Measurements from ENCODE around the gene RCCD1. TPM values are rescaled to one million over a fixed set of nuclear protein-coding genes. Genes with fewer than 3 reads are reported as not detected.

RCCD1 gene
- total RNA-seq, 5 donors from 2014 or later (not counting 1 experiment from before 2014, with no cell fraction given) = 5.7 to 21.2 (median 15.8) TPM

DNA sequence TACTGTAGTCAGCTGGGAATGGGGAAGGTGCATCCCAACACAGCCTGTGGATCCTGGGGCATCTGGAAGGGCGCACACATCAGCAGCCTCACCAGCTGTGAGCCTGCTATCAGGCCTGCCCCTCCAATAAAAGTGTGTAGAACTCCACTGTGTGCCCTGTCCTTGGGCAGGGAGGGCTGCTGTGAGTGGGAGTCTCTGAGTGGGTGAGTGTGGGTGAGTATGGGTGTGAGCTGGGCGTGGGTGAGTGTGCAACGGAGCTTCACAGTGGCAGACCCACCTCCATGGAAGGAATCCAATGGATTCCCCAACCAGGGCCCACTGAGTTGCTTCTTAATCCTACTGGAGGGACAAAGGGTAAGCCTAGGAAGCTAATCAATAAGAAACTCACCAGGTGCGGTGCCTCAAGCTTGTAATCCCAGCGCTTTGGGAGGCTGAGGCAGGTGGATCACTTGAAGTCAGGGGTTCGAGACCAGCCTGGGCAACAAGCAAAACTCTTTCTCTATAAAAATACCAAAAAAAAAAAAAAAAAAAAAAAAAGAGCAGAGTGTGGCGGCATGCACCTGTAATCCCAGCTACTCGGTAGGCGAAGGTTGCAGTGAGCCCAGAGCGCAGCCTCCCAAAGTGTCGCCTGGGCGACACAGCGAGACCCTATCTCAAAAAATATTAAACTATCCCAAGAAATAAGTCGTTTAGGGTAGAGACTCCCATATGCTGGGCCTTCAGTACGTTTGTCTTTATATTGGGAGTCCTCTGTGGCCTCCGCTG is 555 bp upstream of the RCCD1 start:
- H3K27me3 ChIP-seq (replicated peaks in 1 of 2; ENCODE audit: control insufficient read depth in 2 of 2, extremely low read depth in 1 of 2, insufficient read depth in 2 of 2, low read length in 1 of 2) = no peaks in the 10 kb centered on the region
- Mint-ChIP-seq H3K36me3 (peaks cover 18% of the 10 kb centered on the region), H3K4me3 (peak overlapping the region; percentile 77 to 86 (median 85)), H3K27me3 (no peaks in the 10 kb centered on the region), H3K4me1 (peaks cover 0 to 20% (median 16%) of the 10 kb centered on the region in 3 donors), H3K9me3 (no peaks in the 10 kb centered on the region), H3K27ac (peak overlapping the region; percentile 81 to 93)
- peaks cover 19 to 33% of the 10 kb centered on the region in 2 donors for H3K36me3 ChIP-seq (ENCODE audit: control insufficient read depth in 2 of 2, extremely low read depth in 1 of 2, insufficient read depth in 1 of 2, low read length in 1 of 2)
- no peaks in the 10 kb centered on the region for H3K9me3 ChIP-seq
- peak overlapping the region; percentile 93 for H3K27ac ChIP-seq (ENCODE audit: low read length)
- ChIA-PET POLR2A (interaction anchor here (0.7 to 1.5 kb wide), 4 partner anchors 19 to 855 kb away, joined by 3 to 9 read pairs (median 6); partner anchors contain the start of genes MAN2A2 (in 1 of the 2) and UNC45A (in 1 of the 2)), CTCF (interaction anchor here (0.6 to 3.9 kb wide), 11 partner anchors 11 to 689 kb away, joined by 3 to 27 read pairs (median 7); partner anchors contain the start of genes HDDC3 (in 2 of the 2), UNC45A (in 2 of the 2) and NGRN (in 1 of the 2))
- H3K4me3 ChIP-seq (ENCODE audit: control insufficient read depth in 1 of 2, extremely low read depth in 1 of 2, low read length in 1 of 2) = peak overlapping the region; percentile 86 to 90
- WGBS (ENCODE audit: insufficient coverage) = 90% methylated on average over 2 of the region's 16 CpGs
- no peak for DNase-seq
- H3K4me1 ChIP-seq (ENCODE audit: control insufficient read depth in 1 of 2, extremely low read depth in 1 of 2, insufficient read depth in 2 of 2, low read length in 2 of 2) = peaks cover 11 to 27% of the 10 kb centered on the region in 2 experiments
- ATAC-seq (replicated peaks in 1 of 4) = no peak

DNA sequence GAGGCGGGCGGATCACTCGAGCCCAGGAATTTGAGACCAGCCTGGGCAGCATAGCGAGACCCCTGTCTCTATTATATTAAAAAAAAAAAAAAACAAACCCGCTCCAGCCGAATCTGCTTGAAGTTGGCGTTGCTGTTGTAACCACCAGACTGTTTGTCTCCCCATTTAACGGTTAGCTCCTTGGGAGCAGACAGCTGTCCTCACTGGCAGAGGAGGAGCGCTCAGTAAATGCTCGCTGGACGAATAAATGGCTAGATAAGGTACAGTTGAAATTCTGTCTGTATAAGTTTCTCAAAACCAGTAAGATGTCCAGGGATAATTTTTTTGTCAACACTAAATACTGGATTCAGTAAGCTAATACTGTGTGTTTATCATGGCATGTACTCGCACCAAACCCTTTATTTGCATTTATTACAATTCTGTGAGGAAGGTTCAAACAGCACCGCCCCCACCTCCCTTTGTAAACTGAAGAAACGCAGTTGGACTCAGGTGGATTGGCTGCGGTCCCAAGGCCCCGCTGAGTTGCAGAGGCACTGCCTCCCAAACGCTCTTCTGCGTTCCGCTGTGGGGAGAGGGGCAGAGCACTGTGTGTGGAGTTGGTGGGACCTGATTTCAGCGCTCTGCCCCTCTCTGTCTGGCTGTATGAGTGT is 1.1 kb downstream of the RCCD1 start:
- Mint-ChIP-seq H3K27ac (peak overlapping the region in 1 of 2 donors; percentile 22), H3K4me1 (peaks cover 0 to 20% (median 16%) of the 10 kb centered on the region in 3 donors), H3K36me3 (peaks cover 20% of the 10 kb centered on the region), H3K9me3 (no peaks in the 10 kb centered on the region), H3K4me3 (peak overlapping the region; percentile 77 to 86 (median 85)), H3K27me3 (no peaks in the 10 kb centered on the region)
- Histone ChIP-seq H3K4me3 (ENCODE audit: control insufficient read depth in 1 of 2, extremely low read depth in 1 of 2, low read length in 1 of 2) (peak overlapping the region; percentile 86 to 90), H3K9me3 (no peaks in the 10 kb centered on the region), H3K4me1 (ENCODE audit: control insufficient read depth in 1 of 2, extremely low read depth in 1 of 2, insufficient read depth in 2 of 2, low read length in 2 of 2) (peaks cover 11 to 27% of the 10 kb centered on the region in 2 experiments), H3K27ac (ENCODE audit: low read length) (no peak overlapping the region), H3K36me3 (ENCODE audit: control insufficient read depth in 2 of 2, extremely low read depth in 1 of 2, insufficient read depth in 1 of 2, low read length in 1 of 2) (peaks cover 10 to 30% of the 10 kb centered on the region in 2 donors), H3K27me3 (replicated peaks in 1 of 2; ENCODE audit: control insufficient read depth in 2 of 2, extremely low read depth in 1 of 2, insufficient read depth in 2 of 2, low read length in 1 of 2) (no peaks in the 10 kb centered on the region)
- 65% methylated on average over 10 of the region's 20 CpGs for WGBS (ENCODE audit: insufficient coverage)
- DNase-seq (no peak), ATAC-seq (replicated peaks in 1 of 4) (no peak)
- ChIA-PET POLR2A (interaction anchor here in 1 of 2 donors (1.2 kb wide), 1 partner anchor 53 kb away, joined by 4 read pairs; the partner anchor contains the start of gene MAN2A2), CTCF (interaction anchor here (0.6 to 3.9 kb wide), 16 partner anchors 10 to 1521 kb away, joined by 3 to 27 read pairs (median 6); partner anchors contain the start of genes HDDC3 (in 2 of the 2) and UNC45A (in 1 of the 2))

DNA sequence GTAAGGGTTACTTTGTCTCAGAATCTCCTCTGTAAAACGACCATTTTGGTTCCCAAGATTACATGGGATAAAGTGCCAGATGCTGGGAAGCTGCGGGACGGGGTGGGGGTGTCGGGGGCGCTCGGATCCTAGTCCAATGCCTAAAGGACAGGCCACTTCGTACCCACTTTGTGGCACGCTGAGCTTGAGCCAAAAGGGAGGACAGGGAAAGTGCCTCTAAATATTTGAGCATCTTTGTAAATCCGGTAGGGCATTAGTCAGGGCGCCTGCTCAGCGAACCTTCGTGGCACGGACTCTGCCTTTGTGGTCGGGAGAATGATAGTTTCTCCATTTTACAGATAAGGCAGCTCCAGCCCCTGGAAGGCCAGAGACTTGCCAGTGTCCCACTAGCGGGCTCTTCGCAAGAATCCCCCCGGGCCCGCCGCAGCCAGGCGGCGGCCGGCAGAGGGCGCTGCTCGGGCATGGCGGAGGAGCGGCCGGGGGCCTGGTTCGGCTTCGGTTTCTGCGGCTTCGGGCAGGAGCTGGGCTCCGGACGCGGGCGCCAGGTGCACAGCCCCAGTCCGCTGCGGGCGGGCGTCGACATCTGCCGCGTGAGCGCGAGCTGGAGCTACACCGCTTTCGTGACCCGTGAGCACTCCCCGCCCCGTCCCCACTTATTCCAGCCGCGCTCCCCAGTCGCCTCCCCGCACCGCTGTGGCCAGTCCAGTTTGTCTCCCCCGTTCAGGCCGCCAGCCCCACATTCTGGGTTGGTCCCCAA is 1.8 kb downstream of the RCCD1 start:
- Mint-ChIP-seq H3K36me3 (peaks cover 25% of the 10 kb centered on the region), H3K4me3 (peak overlapping the region; percentile 77 to 86 (median 85)), H3K4me1 (peaks cover 0 to 20% (median 16%) of the 10 kb centered on the region in 3 donors), H3K9me3 (no peaks in the 10 kb centered on the region), H3K27me3 (no peaks in the 10 kb centered on the region), H3K27ac (no peak overlapping the region)
- 32% methylated on average over 53 of the region's 56 CpGs for WGBS (ENCODE audit: insufficient coverage)
- ATAC-seq (replicated peaks in 1 of 4) (no peak), DNase-seq (peak in 31 of 35 experiments; percentile 24 to 74 (median 47))
- peak overlapping the region in 1 of 2 donors; percentile 12 for H3K4me3 ChIP-seq (ENCODE audit: control insufficient read depth in 1 of 2, extremely low read depth in 1 of 2, low read length in 1 of 2)
- H3K4me1 ChIP-seq (ENCODE audit: control insufficient read depth in 1 of 2, extremely low read depth in 1 of 2, insufficient read depth in 2 of 2, low read length in 2 of 2) = peaks cover 11 to 27% of the 10 kb centered on the region in 2 experiments
- no peaks in the 10 kb centered on the region for H3K27me3 ChIP-seq (replicated peaks in 1 of 2; ENCODE audit: control insufficient read depth in 2 of 2, extremely low read depth in 1 of 2, insufficient read depth in 2 of 2, low read length in 1 of 2)
- no peaks in the 10 kb centered on the region for H3K9me3 ChIP-seq
- H3K36me3 ChIP-seq (ENCODE audit: control insufficient read depth in 2 of 2, extremely low read depth in 1 of 2, insufficient read depth in 1 of 2, low read length in 1 of 2) = peaks cover 8 to 33% of the 10 kb centered on the region in 2 donors
- no peak overlapping the region for H3K27ac ChIP-seq (ENCODE audit: low read length)
- ChIA-PET POLR2A (interaction anchor here (0.6 to 0.9 kb wide), 3 partner anchors 21 to 270 kb away, joined by 3 read pairs; partner anchors contain the start of gene UNC45A (in 1 of the 2)), CTCF (interaction anchor here (0.6 to 3.9 kb wide), 24 partner anchors 7 to 1124 kb away, joined by 3 to 27 read pairs (median 5); partner anchors contain the start of genes HDDC3 (in 2 of the 2) and UNC45A (in 1 of the 2))

DNA sequence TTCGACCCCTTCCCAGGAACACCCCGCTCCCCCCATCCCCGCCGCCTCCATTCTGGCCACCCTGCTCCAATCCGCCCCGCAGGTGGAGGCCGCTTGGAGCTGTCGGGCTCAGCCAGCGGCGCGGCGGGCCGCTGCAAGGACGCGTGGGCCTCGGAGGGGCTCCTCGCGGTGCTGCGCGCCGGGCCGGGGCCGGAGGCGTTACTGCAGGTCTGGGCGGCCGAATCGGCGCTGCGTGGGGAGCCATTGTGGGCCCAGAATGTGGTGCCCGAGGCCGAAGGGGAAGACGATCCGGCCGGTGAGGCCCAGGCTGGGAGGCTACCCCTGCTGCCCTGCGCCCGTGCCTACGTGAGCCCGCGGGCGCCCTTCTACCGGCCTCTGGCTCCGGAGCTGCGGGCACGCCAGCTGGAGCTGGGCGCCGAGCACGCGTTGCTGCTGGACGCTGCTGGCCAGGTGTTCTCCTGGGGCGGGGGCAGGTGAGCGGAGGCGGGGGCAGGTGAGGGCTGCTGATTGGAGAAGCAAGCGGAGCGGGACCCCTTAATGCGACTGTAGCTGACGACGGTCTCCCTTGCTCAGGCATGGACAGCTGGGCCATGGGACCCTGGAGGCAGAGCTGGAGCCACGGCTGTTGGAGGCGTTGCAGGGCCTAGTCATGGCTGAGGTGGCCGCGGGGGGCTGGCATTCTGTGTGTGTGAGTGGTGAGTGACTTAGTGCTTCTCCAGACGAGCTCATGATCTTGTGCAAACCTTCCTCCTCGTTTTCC is 2.5 kb downstream of the RCCD1 start:
- H3K27ac ChIP-seq (ENCODE audit: low read length) = no peak overlapping the region
- no peaks in the 10 kb centered on the region for H3K27me3 ChIP-seq (replicated peaks in 1 of 2; ENCODE audit: control insufficient read depth in 2 of 2, extremely low read depth in 1 of 2, insufficient read depth in 2 of 2, low read length in 1 of 2)
- H3K36me3 Mint-ChIP-seq = peaks cover 28% of the 10 kb centered on the region
- peak overlapping the region; percentile 37 to 77 (median 56) for H3K4me3 Mint-ChIP-seq
- H3K27me3 Mint-ChIP-seq = no peaks in the 10 kb centered on the region
- no peak for DNase-seq
- peaks cover 0 to 20% (median 16%) of the 10 kb centered on the region in 3 donors for H3K4me1 Mint-ChIP-seq
- no peaks in the 10 kb centered on the region for H3K9me3 Mint-ChIP-seq
- H3K36me3 ChIP-seq (ENCODE audit: control insufficient read depth in 2 of 2, extremely low read depth in 1 of 2, insufficient read depth in 1 of 2, low read length in 1 of 2) = peaks cover 8 to 26% of the 10 kb centered on the region in 2 donors
- peak overlapping the region in 1 of 2 donors; percentile 39 for H3K27ac Mint-ChIP-seq
- no peaks in the 10 kb centered on the region for H3K9me3 ChIP-seq
- ChIA-PET POLR2A (interaction anchor here (0.7 to 0.9 kb wide), 2 partner anchors 22 to 75 kb away, joined by 3 read pairs; partner anchors contain the start of gene UNC45A (in 1 of the 2)), CTCF (interaction anchor here (0.6 to 3.9 kb wide), 15 partner anchors 8 to 1781 kb away, joined by 3 to 27 read pairs (median 5); partner anchors contain the start of genes HDDC3 (in 2 of the 2) and UNC45A (in 1 of the 2))
- no peak for ATAC-seq (replicated peaks in 1 of 4)
- WGBS (ENCODE audit: insufficient coverage) = 88% methylated on average over 58 of the region's 63 CpGs
- H3K4me3 ChIP-seq (ENCODE audit: control insufficient read depth in 1 of 2, extremely low read depth in 1 of 2, low read length in 1 of 2) = no peak overlapping the region
- H3K4me1 ChIP-seq (ENCODE audit: control insufficient read depth in 1 of 2, extremely low read depth in 1 of 2, insufficient read depth in 2 of 2, low read length in 2 of 2) = peaks cover 11 to 27% of the 10 kb centered on the region in 2 experiments

DNA sequence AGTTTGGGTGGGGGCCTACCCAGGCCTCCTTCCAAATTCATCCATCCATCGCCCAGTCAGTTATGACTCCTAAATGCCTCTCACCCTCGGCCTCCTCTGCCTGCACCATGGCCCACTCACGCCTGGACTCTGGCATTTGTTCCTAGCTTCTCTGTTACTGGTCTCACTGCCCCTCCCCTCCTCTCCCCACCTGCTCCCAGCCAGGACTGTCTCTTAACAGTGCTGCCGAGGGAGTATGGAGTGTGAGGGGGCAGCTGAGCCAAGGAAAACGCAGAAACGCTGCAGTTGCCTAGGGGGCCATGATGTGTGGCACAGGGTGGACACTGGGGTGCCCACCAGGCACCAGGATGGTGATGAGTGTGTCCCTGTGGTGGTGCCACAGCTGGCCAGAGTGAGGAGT is 3.1 kb downstream of the RCCD1 start:
- Mint-ChIP-seq H3K27ac (peak overlapping the region in 1 of 2 donors; percentile 39), H3K4me3 (peak overlapping the region; percentile 37 to 57 (median 56)), H3K27me3 (no peaks in the 10 kb centered on the region), H3K9me3 (no peaks in the 10 kb centered on the region), H3K4me1 (peaks cover 0 to 20% (median 16%) of the 10 kb centered on the region in 3 donors), H3K36me3 (peaks cover 25% of the 10 kb centered on the region)
- H3K4me1 ChIP-seq (ENCODE audit: control insufficient read depth in 1 of 2, extremely low read depth in 1 of 2, insufficient read depth in 2 of 2, low read length in 2 of 2) = peaks cover 11 to 27% of the 10 kb centered on the region in 2 experiments
- no peak for ATAC-seq (replicated peaks in 1 of 4)
- H3K9me3 ChIP-seq = no peaks in the 10 kb centered on the region
- 94% methylated on average over 4 of the region's 6 CpGs for WGBS (ENCODE audit: insufficient coverage)
- peaks cover 5 to 27% of the 10 kb centered on the region in 2 donors for H3K36me3 ChIP-seq (ENCODE audit: control insufficient read depth in 2 of 2, extremely low read depth in 1 of 2, insufficient read depth in 1 of 2, low read length in 1 of 2)
- POLR2A ChIA-PET = interaction anchor here in 1 of 2 donors (0.6 to 0.7 kb wide), 2 partner anchors 11 to 33 kb away, joined by 3 read pairs; no protein-coding TSS in a partner anchor
- no peak for DNase-seq
- no peak overlapping the region for H3K4me3 ChIP-seq (ENCODE audit: control insufficient read depth in 1 of 2, extremely low read depth in 1 of 2, low read length in 1 of 2)
- no peak overlapping the region for H3K27ac ChIP-seq (ENCODE audit: low read length)
- CTCF ChIA-PET = interaction anchor here (0.6 to 3.9 kb wide), 9 partner anchors 9 to 1780 kb away, joined by 3 to 17 read pairs (median 4); partner anchors contain the start of genes HDDC3 (in 1 of the 2) and UNC45A (in 1 of the 2)
- H3K27me3 ChIP-seq (replicated peaks in 1 of 2; ENCODE audit: control insufficient read depth in 2 of 2, extremely low read depth in 1 of 2, insufficient read depth in 2 of 2, low read length in 1 of 2) = no peaks in the 10 kb centered on the region

Measured in T-cell (primary cell).